COLO829 (cell line): ENCODE data around the gene CHTF8.
A peak's percentile ranks its signal among the peaks of the same experiment; 100 is the strongest.

Source experiments
- DNase-seq: peaks from one replicate; pipeline ENCODE4 v3.0.0; 2012; ENCODE audit warnings: low spot score

The CHTF8 gene

DNA sequence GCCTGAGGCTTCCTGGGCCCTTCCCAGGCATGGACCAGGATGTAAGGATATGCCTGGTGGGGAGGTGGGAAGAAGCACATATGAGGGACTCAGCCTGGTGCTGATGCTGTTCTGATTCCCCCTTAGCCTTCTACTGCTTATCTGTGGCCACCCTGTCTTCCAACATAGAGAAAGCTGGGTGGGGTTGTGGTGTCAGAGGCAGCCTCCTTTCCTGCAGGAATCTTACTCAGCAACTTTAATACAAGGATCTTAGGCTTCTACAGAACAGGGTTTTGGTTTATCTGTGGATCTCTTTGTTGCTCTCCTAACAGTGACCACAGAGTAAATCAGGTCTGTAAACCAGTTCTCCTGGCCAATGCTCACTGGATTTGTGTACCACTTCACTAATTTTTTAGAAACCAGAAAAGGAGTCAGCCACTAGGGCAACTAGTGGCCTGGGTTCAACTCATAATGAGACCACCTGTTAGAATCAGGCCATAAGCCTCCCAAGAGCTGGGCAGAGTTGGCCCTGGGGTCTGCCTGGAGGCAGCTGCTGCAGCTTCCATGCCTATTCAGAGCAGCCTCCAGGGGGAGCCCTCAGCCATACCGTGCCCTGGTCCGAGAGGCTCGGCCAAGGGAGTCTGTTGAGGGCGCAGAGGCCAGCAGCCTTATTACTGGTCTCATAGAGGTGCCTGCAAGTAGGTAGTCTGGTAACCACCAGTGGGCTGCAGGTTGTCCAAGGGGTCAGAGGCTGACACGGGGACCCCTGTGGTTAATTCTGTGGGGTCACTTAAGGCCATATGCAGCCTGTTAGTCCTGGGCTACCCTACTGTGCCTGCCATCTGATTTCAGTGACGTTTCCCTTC is 19.9 kb downstream of the CHTF8 start:
- DNase-seq = peak; percentile 43

- DNase-seq = no peak
Observed at GRCh38 chr16:69111876-69112230, 20.5 kb downstream of the CHTF8 start.

- no peak for DNase-seq
Observed at GRCh38 chr16:69111216-69111875, 21.0 kb downstream of the CHTF8 start.

- DNase-seq = no peak
Observed at GRCh38 chr16:69110406-69110805, 22.0 kb downstream of the CHTF8 start.

GRCh38 chr16:69109486-69110270 is 22.7 kb downstream of the CHTF8 start:
- no peak for DNase-seq

DNA sequence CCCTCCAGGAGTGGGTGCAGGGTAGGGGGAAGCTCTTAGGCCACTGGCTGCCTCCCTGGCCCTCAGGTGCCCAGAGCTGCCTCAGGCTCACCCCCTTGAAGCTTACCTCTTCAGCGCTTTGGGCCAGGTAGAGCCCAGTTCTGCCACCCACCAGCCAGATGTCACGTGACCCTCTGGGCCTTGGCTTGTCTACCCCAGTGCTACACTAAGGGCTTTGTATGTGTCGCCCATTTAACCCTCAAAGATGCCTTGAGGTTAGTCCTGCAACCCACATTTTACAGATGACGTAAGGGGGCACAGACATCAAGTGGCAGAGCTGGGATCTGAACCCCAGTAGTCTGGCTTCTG is 23.5 kb downstream of the CHTF8 start:
- no peak for DNase-seq

DNA sequence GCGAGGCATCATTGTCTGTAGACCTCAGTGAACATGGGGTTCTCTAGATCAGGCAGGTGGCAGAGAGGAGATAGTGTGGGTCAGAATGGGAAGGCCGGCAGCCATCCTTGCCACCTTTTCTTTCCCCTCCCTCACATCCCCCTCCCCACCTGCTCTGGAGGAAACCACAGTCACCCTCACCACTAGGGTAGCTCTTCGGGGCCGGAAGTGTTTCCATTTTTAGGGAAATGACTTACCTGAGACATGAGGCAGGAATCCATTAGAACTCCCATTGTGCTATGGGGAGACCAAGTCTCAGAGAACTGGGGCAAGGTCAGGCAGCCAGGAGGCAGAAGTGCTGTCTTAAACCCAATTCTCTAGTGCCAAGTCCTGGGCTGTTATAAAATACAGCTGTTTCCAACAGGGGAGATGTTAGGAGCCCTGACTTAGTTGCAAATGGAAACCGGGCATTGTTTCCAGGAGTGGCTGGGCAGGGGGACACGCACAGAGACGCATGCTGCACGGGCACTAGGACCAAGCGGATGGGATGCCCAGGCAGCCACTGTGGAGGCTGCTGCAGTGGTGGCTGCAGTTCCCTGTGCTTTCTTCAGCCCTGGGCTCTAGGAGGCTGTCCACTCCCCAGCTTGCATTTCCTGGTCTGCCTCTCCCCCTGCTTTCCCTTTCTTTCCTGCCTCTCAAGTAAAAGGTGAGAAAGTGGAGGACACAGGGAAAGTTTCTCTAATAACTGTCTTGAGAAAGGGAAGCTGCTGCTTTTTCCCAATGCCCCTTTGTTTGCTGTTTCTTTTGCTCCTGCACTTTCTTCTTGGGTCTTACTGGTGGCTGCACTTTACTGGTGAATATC is 24.1 kb downstream of the CHTF8 start:
- DNase-seq = no peak

DNA sequence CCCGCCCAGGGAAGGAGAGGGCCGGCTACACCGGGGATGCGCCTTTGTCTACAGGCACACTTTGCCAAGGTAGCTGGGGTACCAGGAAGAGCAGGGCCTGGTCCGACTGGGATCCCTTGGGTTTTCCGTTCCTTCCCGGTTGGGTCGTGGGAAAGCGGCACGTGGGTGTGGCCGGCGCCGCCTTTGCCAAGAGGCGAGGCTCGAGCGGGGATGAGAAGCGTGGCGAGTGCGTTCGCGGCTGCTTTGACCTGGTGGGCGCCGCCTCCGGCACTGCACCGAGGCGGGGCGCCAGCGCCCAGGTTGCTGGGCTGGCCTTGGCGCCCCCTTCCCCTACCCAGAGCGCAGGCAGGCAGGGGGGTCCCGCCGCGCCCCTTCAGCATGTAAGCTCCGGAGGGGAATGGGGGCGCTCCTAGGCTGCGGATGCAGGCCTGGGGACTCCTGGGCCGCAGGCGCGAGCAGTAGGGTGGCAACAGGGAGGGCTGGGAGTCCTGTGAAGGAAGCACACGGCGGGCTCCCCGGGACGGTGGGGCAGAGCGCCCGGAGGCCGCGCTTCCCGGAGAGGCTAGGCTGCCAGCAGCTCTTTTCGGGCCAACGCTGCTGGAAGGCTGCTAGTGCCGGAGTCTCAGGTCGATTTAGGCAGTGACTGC is 24.9 kb downstream of the CHTF8 start:
- no peak for DNase-seq

DNA sequence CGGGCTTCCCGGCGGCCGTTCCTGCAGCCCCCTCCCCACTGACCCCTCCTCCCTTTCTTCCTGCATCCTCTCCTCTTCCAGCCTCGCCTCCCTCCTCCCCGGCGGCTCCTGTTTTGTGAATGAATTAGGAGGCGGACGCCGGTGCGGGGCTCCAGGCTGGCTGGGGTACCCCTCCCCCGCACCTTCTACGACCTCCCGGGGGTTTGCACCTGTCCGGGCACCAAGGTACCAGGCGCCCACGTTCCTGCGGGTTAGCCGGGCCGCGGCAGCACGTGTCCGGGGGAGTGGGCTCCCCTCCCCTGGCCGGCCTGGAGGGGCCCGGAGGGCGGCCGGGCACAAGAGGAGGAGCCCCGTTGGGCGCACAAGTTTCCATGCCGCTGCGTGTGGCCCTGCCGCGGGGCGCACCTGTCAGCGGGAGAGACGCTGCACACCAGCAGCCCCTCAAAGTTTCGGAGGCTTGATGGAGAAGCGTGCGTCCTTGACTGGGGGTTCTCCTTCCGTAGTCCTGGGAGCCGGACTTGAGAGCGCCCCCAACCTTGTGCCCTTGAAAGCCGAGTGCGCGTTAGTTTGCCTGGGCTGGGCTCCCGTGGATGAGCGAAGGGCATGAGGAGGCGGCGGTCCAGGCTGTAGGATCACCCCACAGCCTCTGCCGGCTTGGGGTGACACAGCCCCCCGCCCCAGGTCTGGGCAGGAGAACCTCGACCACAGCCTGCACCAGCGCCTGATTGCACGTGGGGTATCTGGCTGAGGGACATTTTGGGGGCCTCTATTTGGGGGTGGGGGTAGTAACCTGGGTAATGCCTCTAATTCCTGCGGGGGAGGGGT is 25.7 kb downstream of the CHTF8 start:
- DNase-seq = no peak

DNA sequence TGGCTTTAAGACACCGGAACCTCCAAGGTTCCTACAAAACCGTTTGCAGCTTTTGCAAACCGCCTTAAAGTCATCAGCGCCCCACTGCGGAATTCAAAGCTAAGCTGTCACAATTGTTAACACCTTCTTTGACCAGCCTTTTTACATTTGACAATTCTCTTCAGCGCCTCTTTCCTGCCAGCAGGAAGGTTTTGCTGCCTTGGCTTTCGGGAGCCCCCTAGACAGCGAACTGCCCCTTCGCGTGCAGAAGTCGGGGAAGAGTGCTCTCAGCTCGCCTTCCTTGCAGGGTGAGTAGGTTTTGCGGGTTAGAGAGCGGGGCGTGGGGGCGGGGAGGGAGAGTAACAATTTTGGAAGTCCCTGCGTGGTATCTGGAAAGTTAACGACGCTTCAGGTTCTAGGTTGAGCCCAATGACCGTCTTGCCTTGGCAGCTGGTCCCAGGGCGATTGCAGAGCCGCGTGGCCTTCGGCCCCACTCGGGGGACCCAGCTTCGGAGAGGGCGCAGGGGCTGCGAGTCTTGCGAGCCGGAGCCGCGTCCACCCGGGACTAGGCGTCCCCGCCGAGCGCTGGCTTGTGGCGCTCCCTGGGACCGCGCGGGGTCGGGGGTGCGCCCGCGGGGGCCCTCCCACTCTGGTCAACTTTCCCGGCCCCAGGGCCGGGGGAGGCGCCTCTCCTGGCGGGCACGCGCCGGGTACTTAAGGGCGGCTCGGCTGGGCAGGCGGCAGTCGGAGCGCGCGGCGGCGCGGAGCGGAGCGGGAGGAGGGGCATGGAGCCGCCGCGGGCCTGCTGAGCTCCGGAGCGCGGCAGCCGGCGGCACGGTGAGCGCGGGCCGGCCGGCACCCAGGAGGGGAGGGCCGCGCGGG is 26.7 kb downstream of the CHTF8 start, which contains the start of gene HAS3:
Gene HAS3 (plus strand): TSS at position 153 of the 861 bp plus-strand sequence. CDS start 3,743 bp downstream, outside the sequence.
- peak; percentile 32 for DNase-seq

DNA sequence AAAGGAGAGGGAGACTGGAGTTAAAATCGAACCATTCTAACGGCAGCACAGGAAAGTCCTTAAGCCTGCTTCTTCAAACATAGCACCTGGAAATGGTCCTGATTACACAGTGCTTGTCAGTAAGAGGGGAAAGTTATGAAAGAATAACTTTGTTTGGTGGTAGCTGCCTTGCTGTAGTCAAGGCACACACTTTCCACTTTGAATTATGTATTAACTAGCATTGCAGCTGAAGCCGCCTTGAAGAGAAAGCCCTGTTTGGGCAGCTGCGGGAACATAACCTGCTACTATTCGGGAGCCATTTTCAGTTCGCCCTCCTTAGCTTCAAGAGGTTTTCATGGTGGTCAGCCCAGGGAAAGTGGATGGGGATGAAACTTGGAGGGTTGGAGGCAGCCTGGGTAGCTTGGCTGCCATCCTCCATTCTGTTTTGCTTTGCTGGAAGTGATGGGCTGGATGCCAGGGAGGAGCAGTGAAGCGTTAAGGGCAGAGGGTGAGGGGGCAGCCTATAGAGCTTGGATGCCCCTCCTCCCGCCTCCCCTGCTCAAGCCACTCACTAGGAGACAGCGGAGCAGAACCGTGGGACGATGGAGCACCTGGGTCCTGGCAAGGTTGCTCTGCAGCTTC is 32.2 kb downstream of the CHTF8 start:
- no peak for DNase-seq

- no peak for DNase-seq
Observed at GRCh38 chr16:69095193-69095592, 37.2 kb downstream of the CHTF8 start.

- no peak for DNase-seq
Observed at GRCh38 chr16:69094501-69094900, 37.9 kb downstream of the CHTF8 start.

DNA sequence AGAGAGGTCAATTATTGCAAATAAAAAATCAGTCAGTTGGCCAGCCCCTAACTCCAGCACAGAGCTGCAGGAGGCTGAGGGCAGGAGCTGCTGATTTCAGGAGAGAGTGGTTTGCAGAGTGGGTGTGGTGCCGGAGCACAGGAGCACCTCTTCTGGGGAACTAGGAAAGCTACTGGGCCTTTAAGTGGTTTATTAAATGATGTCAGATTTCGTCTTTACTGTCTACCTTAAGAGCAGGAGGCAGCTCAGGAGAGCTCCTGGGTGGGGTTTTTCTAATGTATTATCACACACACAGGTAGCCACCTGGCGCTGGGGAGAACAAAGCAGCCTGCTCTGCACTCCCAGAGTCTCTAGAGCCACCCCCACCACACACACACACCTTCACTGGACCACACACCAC is 38.4 kb downstream of the CHTF8 start:
- no peak for DNase-seq

DNA sequence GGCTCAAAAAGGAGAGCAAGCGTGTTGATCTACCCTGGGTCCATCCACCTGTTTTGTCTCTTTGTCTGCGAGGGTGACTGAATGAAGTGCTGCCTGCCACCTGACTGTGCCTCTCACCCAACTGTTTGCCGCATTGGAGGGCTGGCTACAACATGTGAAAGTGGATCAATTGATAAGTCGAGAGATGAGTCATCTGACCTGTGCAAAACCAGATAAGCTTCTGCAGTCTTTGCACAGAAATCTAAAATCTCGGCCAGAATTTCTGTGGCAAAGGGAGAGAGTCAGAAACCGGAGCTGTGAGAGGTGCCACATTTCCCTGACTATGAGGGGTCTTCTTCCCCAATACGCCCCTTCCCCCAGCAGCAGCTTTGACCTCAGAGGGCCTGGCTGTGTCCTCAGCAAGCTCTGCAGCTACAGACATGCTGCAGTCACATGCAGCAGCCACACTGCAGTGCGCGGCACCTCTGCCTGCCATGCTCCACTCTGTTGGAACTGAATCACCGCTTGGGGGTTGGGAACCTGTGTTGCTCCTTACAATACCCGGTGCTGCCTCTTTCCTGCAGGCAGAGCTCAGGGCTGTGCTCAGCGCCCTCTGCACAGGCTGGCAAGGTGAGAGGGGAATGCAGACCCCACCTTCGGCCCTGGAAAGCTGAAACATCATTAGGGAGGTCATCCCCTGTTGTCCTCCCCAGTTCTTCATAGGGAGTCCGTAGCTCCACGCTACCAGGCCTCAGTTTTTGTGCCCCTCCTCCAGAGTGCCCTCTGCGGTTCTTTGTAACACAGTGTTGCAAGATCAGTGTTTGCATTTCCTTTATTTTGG is 43.1 kb downstream of the CHTF8 start:
- DNase-seq = no peak

DNA sequence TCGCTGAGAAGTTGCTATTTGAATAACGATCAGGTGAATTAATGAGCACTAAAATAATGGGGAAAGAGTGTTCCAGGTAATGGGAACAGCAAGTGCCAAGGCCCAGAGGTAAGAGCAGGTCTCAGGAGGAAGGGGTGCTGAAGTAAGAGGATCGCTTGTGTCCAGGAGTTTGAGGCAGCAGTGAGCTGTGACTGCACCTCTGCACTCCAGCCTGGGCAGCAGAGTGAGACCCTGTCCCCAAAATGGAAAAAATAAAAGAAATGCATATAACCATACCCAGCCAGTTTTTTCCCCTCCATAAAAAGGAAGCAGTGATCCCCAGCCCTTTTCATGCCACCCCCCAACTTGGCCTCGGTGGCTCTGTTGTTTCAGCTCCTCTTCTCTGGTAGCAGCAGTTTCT is 43.7 kb downstream of the CHTF8 start:
- DNase-seq = no peak

DNA sequence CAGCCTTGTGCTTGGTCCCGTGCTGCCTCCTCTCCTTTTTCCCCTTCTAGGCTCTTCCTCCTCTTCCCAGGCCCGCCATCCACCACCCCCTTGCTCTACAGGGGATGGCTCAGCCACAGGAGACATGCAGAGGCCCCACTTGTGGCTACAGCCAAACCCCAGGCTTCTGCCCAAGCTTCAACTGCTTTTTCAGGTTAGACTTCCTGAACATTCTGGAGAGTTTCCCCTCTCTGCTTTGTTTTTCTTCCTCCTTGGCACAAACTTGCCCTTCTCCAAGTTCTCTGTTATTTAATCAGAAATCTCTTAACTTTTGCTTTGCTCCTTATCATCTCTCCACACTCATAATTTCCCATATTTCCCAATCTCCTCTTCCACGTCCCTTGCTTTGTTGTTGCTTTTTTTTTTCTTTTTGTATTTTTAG is 45.2 kb downstream of the CHTF8 start:
- no peak for DNase-seq

GRCh38 chr16:69085032-69085695 is 47.2 kb downstream of the CHTF8 start:
- DNase-seq = no peak
